Neutrophil (primary cell): ENCODE results near the gene MCTP1.

Experiments
- H3K27ac ChIP-seq: fragments of 200-600 bp; sonication (generic); 2 replicates; pipeline ENCODE4 v1.5.1; 2016; ENCODE audit warnings: mild to moderate bottlenecking, moderate library complexity
- H3K27me3 ChIP-seq: fragments of 200-600 bp; sonication (generic); 2 replicates; pipeline ENCODE4 v1.6.0; 2016; ENCODE audit warnings: mild to moderate bottlenecking
- H3K36me3 ChIP-seq: fragments of 200-600 bp; sonication (generic); 2 replicates; pipeline ENCODE4 v1.5.1; 2017
- H3K4me1 ChIP-seq, 2 experiments: fragments of 200-600 bp in 1 of 2; sonication (generic) in 1 of 2; 1 replicate in 1 of 2; 2 replicates in 1 of 2; pipeline versions ENCODE4 v1.5.1 to v1.6.1; 2013 to 2016; ENCODE audit warnings: low read depth in 1 of 2, low read length in 1 of 2, mild to moderate bottlenecking in 1 of 2, moderate library complexity in 1 of 2; ENCODE audit not compliant: control insufficient read depth in 1 of 2, insufficient read depth in 1 of 2
- H3K4me3 ChIP-seq, 2 experiments: fragments of 200-600 bp in 1 of 2; sonication (generic) in 1 of 2; 1 replicate in 1 of 2; 2 replicates in 1 of 2; pipeline ENCODE4 v1.5.1; 2013 to 2016; ENCODE audit warnings: low read depth in 1 of 2, low read length in 1 of 2, mild to moderate bottlenecking in 1 of 2, moderate library complexity in 1 of 2
- H3K9me3 ChIP-seq: fragments of 200-600 bp; sonication (generic); 2 replicates; pipeline ENCODE4 v1.5.1; 2016
- TF ChIP-seq, protein P1 (sequence below): fragments of 200-600 bp; sonication (generic); IDR thresholded peaks from 2 replicates; pipeline ENCODE4 v1.5.1; 2016; ENCODE audit warnings: antibody characterized with exemption

Gene MCTP1

DNA sequence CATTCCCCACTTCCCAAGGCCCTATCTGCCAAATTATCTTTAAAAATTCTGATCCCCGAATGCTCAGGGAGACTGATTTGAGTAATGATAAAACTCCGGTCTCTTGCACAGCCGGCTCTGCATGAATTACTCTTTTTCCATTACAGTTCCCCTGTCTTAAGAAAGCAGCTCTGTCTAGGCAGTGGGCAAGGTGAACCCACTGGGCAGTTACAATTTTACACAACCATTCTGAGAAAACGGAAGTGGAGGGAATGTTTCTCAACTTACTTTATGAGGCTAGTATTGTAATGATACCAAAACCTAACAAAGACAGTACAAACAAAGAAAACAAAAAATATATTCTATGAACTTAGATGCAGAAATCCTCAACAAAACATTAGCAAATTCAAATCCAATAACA lies 100.0 kb downstream of the MCTP1 start:
- H3K9me3 ChIP-seq = no peaks in the 10 kb centered on the region
- H3K27me3 ChIP-seq = no peaks in the 10 kb centered on the region
- peaks cover 18 to 20% of the 10 kb centered on the region in 2 experiments for H3K4me1 ChIP-seq
- no peak overlapping the region for H3K4me3 ChIP-seq
- H3K36me3 ChIP-seq = no peaks in the 10 kb centered on the region
- TF ChIP-seq, protein P1, sequence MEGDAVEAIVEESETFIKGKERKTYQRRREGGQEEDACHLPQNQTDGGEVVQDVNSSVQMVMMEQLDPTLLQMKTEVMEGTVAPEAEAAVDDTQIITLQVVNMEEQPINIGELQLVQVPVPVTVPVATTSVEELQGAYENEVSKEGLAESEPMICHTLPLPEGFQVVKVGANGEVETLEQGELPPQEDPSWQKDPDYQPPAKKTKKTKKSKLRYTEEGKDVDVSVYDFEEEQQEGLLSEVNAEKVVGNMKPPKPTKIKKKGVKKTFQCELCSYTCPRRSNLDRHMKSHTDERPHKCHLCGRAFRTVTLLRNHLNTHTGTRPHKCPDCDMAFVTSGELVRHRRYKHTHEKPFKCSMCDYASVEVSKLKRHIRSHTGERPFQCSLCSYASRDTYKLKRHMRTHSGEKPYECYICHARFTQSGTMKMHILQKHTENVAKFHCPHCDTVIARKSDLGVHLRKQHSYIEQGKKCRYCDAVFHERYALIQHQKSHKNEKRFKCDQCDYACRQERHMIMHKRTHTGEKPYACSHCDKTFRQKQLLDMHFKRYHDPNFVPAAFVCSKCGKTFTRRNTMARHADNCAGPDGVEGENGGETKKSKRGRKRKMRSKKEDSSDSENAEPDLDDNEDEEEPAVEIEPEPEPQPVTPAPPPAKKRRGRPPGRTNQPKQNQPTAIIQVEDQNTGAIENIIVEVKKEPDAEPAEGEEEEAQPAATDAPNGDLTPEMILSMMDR = no peak
- H3K27ac ChIP-seq = peak overlapping the region; percentile 63

DNA sequence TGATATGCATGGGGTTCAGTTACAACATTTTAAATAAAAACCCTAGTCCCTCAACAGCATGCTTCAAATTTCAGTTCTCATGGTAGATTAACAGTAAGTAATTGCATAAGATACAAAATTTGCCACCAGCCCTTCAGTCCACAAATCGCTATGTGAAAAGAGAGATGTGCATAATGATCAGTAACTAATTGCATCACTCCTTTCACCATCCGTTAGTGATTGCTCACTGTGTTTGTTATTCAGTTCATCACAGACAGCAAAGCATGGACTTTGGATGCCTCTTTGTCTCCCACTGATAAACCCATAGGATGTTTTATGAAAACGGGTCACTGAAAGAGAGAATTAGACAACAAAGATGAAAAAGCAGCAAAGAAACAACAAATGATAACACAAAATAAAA lies 103.2 kb downstream of the MCTP1 start:
- no peak overlapping the region for H3K27ac ChIP-seq
- no peaks in the 10 kb centered on the region for H3K36me3 ChIP-seq
- no peak overlapping the region for H3K4me3 ChIP-seq
- no peaks in the 10 kb centered on the region for H3K9me3 ChIP-seq
- TF ChIP-seq, protein P1 = no peak
- peaks cover 18 to 20% of the 10 kb centered on the region in 2 experiments for H3K4me1 ChIP-seq
- no peaks in the 10 kb centered on the region for H3K27me3 ChIP-seq

DNA sequence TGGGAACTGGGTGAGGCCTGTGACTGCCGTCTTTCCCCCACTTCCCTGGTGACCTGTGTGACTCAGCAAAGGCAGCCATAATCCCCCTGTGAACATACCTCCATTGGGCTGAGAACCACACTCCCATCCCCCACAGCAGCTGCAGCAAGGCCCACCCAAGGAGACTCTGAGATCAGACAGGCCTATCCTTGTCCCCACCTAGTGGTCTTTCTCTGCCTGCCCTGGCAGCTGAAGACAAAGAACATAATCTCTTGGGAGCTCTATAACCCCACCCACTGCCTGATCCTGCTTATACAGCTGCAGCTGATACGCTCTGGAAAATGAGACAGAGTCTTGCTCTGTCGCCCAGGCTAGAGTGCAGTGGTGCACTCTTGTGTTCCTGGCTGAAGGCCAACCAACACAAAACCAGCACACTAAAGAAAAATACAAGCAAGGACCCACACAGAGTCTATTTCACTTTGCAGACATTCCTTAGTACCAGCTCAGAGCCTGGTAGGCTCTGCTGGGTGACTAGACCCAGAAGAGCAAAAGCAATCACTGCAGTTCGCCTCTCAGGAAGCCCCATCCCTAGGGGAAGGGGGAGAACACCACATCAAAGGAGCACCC lies 106.7 kb downstream of the MCTP1 start:
- TF ChIP-seq, protein P1 = no peak
- peaks cover 4 to 7% of the 10 kb centered on the region in 2 experiments for H3K4me1 ChIP-seq
- no peaks in the 10 kb centered on the region for H3K36me3 ChIP-seq
- H3K9me3 ChIP-seq = no peaks in the 10 kb centered on the region
- H3K27me3 ChIP-seq = no peaks in the 10 kb centered on the region
- no peak overlapping the region for H3K4me3 ChIP-seq
- no peak overlapping the region for H3K27ac ChIP-seq

GRCh38 chr5:95177456-95177855 lies 107.4 kb downstream of the MCTP1 start:
- Histone ChIP-seq H3K4me3 (no peak overlapping the region), H3K27ac (no peak overlapping the region), H3K4me1 (peaks cover 4 to 7% of the 10 kb centered on the region in 2 experiments), H3K36me3 (no peaks in the 10 kb centered on the region), H3K9me3 (no peaks in the 10 kb centered on the region), H3K27me3 (no peaks in the 10 kb centered on the region)
- TF ChIP-seq, protein P1 = no peak

DNA sequence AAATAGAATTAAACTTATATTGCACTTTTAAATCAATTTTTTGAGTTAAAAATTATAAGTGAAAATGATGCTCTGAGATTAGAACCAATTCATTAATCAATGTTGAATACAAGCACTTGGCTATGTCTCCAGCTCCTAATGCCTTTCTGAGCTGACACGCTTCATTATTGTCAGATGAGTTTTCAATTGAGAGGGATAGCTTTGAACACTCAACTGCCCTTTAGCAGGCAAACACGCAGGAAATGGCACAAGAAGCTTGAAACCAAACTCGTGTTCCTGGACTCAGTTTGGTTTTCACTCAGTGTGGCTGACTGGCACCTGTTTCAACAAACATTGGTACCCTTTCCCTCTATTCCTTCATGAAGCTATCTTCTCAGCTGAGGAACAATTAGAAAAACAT lies 109.8 kb downstream of the MCTP1 start:
- Histone ChIP-seq H3K27me3 (no peaks in the 10 kb centered on the region), H3K36me3 (no peaks in the 10 kb centered on the region), H3K4me1 (no peaks in the 10 kb centered on the region), H3K9me3 (no peaks in the 10 kb centered on the region), H3K27ac (no peak overlapping the region), H3K4me3 (no peak overlapping the region)
- TF ChIP-seq, protein P1 = no peak
